Neuronal stem cell (in vitro differentiated cells): ENCODE results near the gene BMPER.
A peak's percentile ranks its signal among the peaks of the same experiment; 100 is the strongest.

ENCODE experiments used
- DNase-seq: peaks from one replicate; pipeline ENCODE4 v3.0.0-alpha.2; 2013; ENCODE audit warnings: low spot score
- H2AFZ ChIP-seq: one replicate; pipeline ENCODE4 v1.6.1; 2013; ENCODE audit warnings: mild to moderate bottlenecking, low read length, inconsistent platforms
- H2AK5ac ChIP-seq: 2 replicates; pipeline ENCODE4 v1.6.1; 2013; ENCODE audit warnings: low read depth, mild to moderate bottlenecking, inconsistent platforms, low read length, moderate library complexity, mixed read lengths
- H2BK120ac ChIP-seq: 2 replicates; pipeline ENCODE4 v1.6.1; 2013; ENCODE audit warnings: low read depth, mild to moderate bottlenecking, inconsistent platforms, low read length, moderate library complexity, mixed read lengths
- H2BK12ac ChIP-seq: one replicate; pipeline ENCODE4 v1.6.1; 2013; ENCODE audit warnings: low read length, inconsistent platforms
- H2BK15ac ChIP-seq: 2 replicates; pipeline ENCODE4 v1.6.1; 2013; ENCODE audit warnings: mild to moderate bottlenecking, low read length, inconsistent platforms, mixed read lengths
- H2BK5ac ChIP-seq: one replicate; pipeline ENCODE4 v1.6.1; 2013; ENCODE audit warnings: inconsistent platforms, mild to moderate bottlenecking, low read length, moderate library complexity
- H3K14ac ChIP-seq: one replicate; pipeline ENCODE4 v1.6.1; 2013; ENCODE audit warnings: low read length, inconsistent platforms
- H3K18ac ChIP-seq: 2 replicates; pipeline ENCODE4 v1.6.1; 2013; ENCODE audit warnings: low read length, inconsistent platforms
- H3K23ac ChIP-seq: 2 replicates; pipeline ENCODE4 v1.6.1; 2013; ENCODE audit warnings: low read depth, mild to moderate bottlenecking, mixed read lengths, low read length, inconsistent platforms; ENCODE audit not compliant: poor library complexity
- H3K27ac ChIP-seq: replicated peaks from 3 replicates; pipeline ENCODE4 v1.5.1; 2013; ENCODE audit warnings: low read length, inconsistent platforms
- H3K27me3 ChIP-seq, 3 experiments: 2 replicates each; pipeline ENCODE4 v1.6.1; 2013; ENCODE audit warnings: low read length in 3 of 3, mild to moderate bottlenecking in 2 of 3, inconsistent platforms in 1 of 3, low read depth in 1 of 3, mixed read lengths in 1 of 3, moderate library complexity in 1 of 3; ENCODE audit not compliant: control insufficient read depth in 3 of 3, insufficient read depth in 3 of 3
- H3K36me3 ChIP-seq, 2 donors: replicated peaks in 1 of 2; 2 replicates each; pipeline ENCODE4 v1.6.1; 2013; ENCODE audit warnings: low read length in 2 of 2; ENCODE audit not compliant: control insufficient read depth in 2 of 2, insufficient read depth in 2 of 2
- H3K4ac ChIP-seq: 2 replicates; pipeline ENCODE4 v1.6.1; 2013; ENCODE audit warnings: inconsistent platforms, mild to moderate bottlenecking, low read length, moderate library complexity
- H3K4me1 ChIP-seq, 2 donors: 1 replicate in 1 of 2; 2 replicates in 1 of 2; pipeline ENCODE4 v1.6.1; 2013; ENCODE audit warnings: low read length in 2 of 2, low read depth in 1 of 2; ENCODE audit not compliant: control insufficient read depth in 2 of 2, insufficient read depth in 1 of 2
- H3K4me2 ChIP-seq: one replicate; pipeline ENCODE4 v1.6.1; 2013; ENCODE audit warnings: mild to moderate bottlenecking, low read length, inconsistent platforms; ENCODE audit not compliant: insufficient read depth, poor library complexity, severe bottlenecking
- H3K4me3 ChIP-seq, 2 donors: 2 replicates each; pipeline ENCODE4 v1.5.1; 2013; ENCODE audit warnings: low read length in 2 of 2, mild to moderate bottlenecking in 2 of 2, inconsistent platforms in 1 of 2, moderate library complexity in 1 of 2
- H3K79me1 ChIP-seq: one replicate; pipeline ENCODE4 v1.6.1; 2013; ENCODE audit warnings: low read depth, mild to moderate bottlenecking, inconsistent platforms, low read length, moderate library complexity
- H3K9ac ChIP-seq: one replicate; pipeline ENCODE4 v1.6.1; 2013; ENCODE audit warnings: mild to moderate bottlenecking, low read depth, low read length, inconsistent platforms; ENCODE audit not compliant: poor library complexity
- H3K9me3 ChIP-seq, 2 donors: replicated peaks in 1 of 2; 2 replicates each; pipeline versions ENCODE3 to v1.6.1; 2013; ENCODE audit warnings: low read length in 2 of 2, mild to moderate bottlenecking in 2 of 2, inconsistent platforms in 1 of 2, low read depth in 1 of 2, mixed read lengths in 1 of 2, moderate library complexity in 1 of 2; ENCODE audit not compliant: control insufficient read depth in 2 of 2, insufficient read depth in 1 of 2
- H4K8ac ChIP-seq: one replicate; pipeline ENCODE4 v1.6.1; 2013; ENCODE audit warnings: low read depth, mild to moderate bottlenecking, inconsistent platforms, low read length, moderate library complexity
- H4K91ac ChIP-seq: one replicate; pipeline ENCODE4 v1.6.1; 2013; ENCODE audit warnings: low read length, low read depth, mild to moderate bottlenecking, inconsistent platforms; ENCODE audit not compliant: poor library complexity
- WGBS, 2 donors: extraction: QIAGEN DNeasy Blood & Tissue Kit; methylation state at CpG; one replicate each; pipeline ENCODE4 v1.1.7; 2013; ENCODE audit warnings: missing lambda C conversion rate in 2 of 2, mixed read lengths in 1 of 2; ENCODE audit not compliant: insufficient read length in 2 of 2, insufficient replicate concordance in 1 of 2; ENCODE audit errors: extremely low coverage in 2 of 2; 5-methylcytosine and 5-hydroxymethylcytosine counted together

BMPER gene

DNA sequence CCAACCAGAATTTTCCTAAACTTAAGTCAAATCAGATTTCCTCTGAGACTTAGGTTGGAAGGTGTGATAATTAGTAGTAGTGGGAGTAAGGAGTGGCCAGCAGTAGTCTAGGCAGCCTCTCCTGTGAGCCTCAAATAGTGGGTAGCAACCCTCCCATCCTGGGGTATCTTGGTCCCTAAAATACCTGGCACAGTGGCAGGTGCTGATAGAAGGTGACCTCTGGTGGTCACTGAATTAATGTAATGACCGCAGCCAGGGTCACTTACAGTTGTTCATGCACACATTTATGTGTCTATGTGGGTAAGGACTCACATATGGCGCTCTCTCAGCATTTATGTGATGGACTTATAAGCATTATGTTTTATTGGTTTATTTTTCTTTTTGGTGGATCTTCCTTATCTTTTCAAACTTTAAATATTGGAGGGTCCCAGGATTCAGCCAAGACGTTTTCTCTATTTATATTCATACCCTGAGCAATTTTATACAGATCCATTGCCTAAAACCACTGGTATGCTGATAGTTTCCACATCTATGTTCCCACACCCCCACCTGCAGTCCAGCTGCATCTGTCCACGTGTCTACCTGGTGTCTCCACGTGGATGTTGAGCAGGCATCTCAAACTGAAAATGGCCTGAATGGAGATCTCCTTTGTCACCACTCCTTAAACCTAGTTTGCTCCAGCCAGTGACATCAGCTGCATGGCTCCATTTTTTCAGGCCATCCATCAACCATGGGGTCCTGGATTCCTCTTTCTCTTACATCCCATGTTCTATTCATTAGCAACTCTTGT lies 18.3 kb downstream of the BMPER start:
- no peaks in the 10 kb centered on the region for H3K36me3 ChIP-seq
- no peak overlapping the region for H4K91ac ChIP-seq
- H4K8ac ChIP-seq, result no peak overlapping the region
- H3K18ac ChIP-seq, result no peak overlapping the region
- WGBS, 2 donors, result no CpG with 5 or more reads among the region's 5 CpGs
- H2BK5ac ChIP-seq, result no peak overlapping the region
- H3K4me3 ChIP-seq, result peak overlapping the region in 1 of 2 donors; percentile 46
- no peaks in the 10 kb centered on the region for H3K27me3 ChIP-seq
- no peak overlapping the region for H2AK5ac ChIP-seq
- no peak overlapping the region for H2BK15ac ChIP-seq
- no peak overlapping the region for H3K9ac ChIP-seq
- no peak overlapping the region for H2BK120ac ChIP-seq
- no peaks in the 10 kb centered on the region for H3K9me3 ChIP-seq
- H3K4ac ChIP-seq, result no peak overlapping the region
- no peak overlapping the region for H3K4me2 ChIP-seq
- H3K27ac ChIP-seq, result no peak overlapping the region
- H3K79me1 ChIP-seq, result no peaks in the 10 kb centered on the region
- H3K4me1 ChIP-seq, result no peaks in the 10 kb centered on the region
- no peak overlapping the region for H2AFZ ChIP-seq
- no peak overlapping the region for H2BK12ac ChIP-seq
- no peak overlapping the region for H3K23ac ChIP-seq
- H3K14ac ChIP-seq, result no peak overlapping the region
- no peak for DNase-seq

DNA sequence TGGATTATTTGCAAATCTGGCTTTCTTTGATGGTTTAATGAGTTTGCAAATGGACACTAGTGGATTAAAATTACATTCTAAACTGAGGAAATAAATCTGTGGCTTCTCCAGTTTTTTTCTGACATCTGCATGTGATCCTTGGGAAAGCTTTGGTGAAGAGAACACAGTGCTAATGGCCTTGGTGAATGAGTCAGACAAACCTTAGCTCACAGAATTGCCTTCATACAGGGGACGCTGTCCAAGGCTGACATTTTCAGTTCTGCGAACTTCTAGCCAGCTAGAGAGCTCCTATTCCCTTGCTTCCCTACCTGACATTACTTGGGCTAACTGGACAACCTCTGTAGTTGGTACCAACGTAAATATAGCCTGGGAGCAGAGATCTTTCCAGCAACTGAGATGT lies 21.2 kb downstream of the BMPER start:
- Histone ChIP-seq H2BK12ac (no peak overlapping the region), H3K23ac (no peak overlapping the region), H3K27me3 (no peaks in the 10 kb centered on the region), H3K79me1 (no peaks in the 10 kb centered on the region), H4K91ac (no peak overlapping the region), H3K9me3 (no peaks in the 10 kb centered on the region), H3K27ac (no peak overlapping the region), H3K14ac (no peak overlapping the region), H3K36me3 (no peaks in the 10 kb centered on the region), H2BK5ac (no peak overlapping the region), H3K4me1 (no peaks in the 10 kb centered on the region), H2BK15ac (no peak overlapping the region), H2AFZ (no peak overlapping the region), H3K4me2 (no peak overlapping the region), H3K4me3 (no peak overlapping the region), H2AK5ac (no peak overlapping the region), H3K4ac (no peak overlapping the region), H2BK120ac (no peak overlapping the region), H4K8ac (no peak overlapping the region), H3K9ac (no peak overlapping the region), H3K18ac (no peak overlapping the region)
- WGBS, 2 donors, result no CpG with 5 or more reads among the region's 3 CpGs
- no peak for DNase-seq

DNA sequence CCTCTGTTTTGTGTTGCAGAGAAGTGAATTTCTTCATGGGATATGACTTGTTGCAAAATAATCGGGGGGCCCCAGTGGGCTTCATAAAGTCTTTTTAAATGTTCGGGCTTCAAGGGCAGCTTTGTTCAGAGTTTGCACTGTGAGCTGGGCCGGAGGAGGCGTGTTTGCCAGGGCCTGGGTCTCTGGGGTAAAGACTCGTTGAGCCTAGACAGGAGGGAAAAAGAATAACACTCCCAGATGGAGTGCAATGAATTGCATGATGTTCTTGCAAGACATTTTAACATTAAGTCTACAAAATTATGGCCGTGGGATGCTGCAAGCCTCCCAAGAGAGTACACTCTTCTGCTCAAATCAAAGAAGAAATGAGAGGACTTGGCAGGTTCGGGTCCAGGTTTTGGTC lies 23.6 kb downstream of the BMPER start:
- no peak overlapping the region for H3K27ac ChIP-seq
- H3K36me3 ChIP-seq, result no peaks in the 10 kb centered on the region
- no peak overlapping the region for H3K18ac ChIP-seq
- H2BK15ac ChIP-seq, result no peak overlapping the region
- H3K4ac ChIP-seq, result no peak overlapping the region
- no peak overlapping the region for H2BK12ac ChIP-seq
- no peak overlapping the region for H3K4me3 ChIP-seq
- H2AK5ac ChIP-seq, result no peak overlapping the region
- no peaks in the 10 kb centered on the region for H3K79me1 ChIP-seq
- H2BK120ac ChIP-seq, result no peak overlapping the region
- H3K14ac ChIP-seq, result no peak overlapping the region
- no peaks in the 10 kb centered on the region for H3K4me1 ChIP-seq
- no CpG with 5 or more reads among the region's 7 CpGs for WGBS, 2 donors
- H4K91ac ChIP-seq, result no peak overlapping the region
- H3K23ac ChIP-seq, result no peak overlapping the region
- H3K9me3 ChIP-seq, result no peaks in the 10 kb centered on the region
- no peak overlapping the region for H3K4me2 ChIP-seq
- no peak overlapping the region for H4K8ac ChIP-seq
- peaks cover 0 to 7% (median 0%) of the 10 kb centered on the region in 3 experiments for H3K27me3 ChIP-seq
- no peak overlapping the region for H2AFZ ChIP-seq
- H2BK5ac ChIP-seq, result no peak overlapping the region
- DNase-seq, result no peak
- no peak overlapping the region for H3K9ac ChIP-seq

DNA sequence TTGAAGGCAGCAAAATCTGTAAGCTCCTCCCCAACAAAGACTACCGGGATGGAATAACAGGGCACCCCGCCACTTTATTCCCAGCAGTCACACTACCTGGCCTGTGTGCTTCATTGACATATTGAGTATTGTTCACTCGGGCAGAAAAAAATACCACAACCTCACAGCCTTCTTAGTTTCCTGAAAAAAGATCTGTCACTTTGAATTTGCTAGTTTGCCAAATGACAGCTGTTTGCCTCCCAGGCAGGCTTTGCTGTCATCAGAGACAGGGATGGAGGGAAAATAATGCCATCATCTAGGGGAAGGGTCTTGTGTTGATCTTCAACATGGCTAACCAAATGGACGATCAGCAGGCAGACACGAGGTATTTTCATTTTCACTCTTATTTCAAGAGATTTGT lies 26.9 kb downstream of the BMPER start:
- H2AK5ac ChIP-seq, result no peak overlapping the region
- H3K23ac ChIP-seq, result no peak overlapping the region
- no peak overlapping the region for H3K9ac ChIP-seq
- H3K79me1 ChIP-seq, result no peaks in the 10 kb centered on the region
- H3K36me3 ChIP-seq, result no peaks in the 10 kb centered on the region
- no peak overlapping the region for H4K91ac ChIP-seq
- H3K9me3 ChIP-seq, result no peaks in the 10 kb centered on the region
- no peak overlapping the region for H2BK120ac ChIP-seq
- no peak overlapping the region for H3K27ac ChIP-seq
- H2AFZ ChIP-seq, result no peak overlapping the region
- no peak overlapping the region for H3K4ac ChIP-seq
- H2BK12ac ChIP-seq, result no peak overlapping the region
- peaks cover 0 to 2% of the 10 kb centered on the region in 2 donors for H3K4me1 ChIP-seq
- H3K18ac ChIP-seq, result no peak overlapping the region
- H4K8ac ChIP-seq, result no peak overlapping the region
- H3K4me2 ChIP-seq, result no peak overlapping the region
- no peak overlapping the region for H2BK5ac ChIP-seq
- no peak overlapping the region for H3K14ac ChIP-seq
- no peak overlapping the region for H3K4me3 ChIP-seq
- no peak overlapping the region for H2BK15ac ChIP-seq
- H3K27me3 ChIP-seq, result peaks cover 0 to 8% (median 0%) of the 10 kb centered on the region in 3 experiments
- WGBS, 2 donors, result no CpG with 5 or more reads among the region's 5 CpGs
- DNase-seq, result no peak
